ENCODE results near the gene MINDY2.

MINDY2 gene

GRCh38 chr15:58898150-58898680 is 127.1 kb downstream of the MINDY2 start:
- TF ChIP-seq, protein P1, sequence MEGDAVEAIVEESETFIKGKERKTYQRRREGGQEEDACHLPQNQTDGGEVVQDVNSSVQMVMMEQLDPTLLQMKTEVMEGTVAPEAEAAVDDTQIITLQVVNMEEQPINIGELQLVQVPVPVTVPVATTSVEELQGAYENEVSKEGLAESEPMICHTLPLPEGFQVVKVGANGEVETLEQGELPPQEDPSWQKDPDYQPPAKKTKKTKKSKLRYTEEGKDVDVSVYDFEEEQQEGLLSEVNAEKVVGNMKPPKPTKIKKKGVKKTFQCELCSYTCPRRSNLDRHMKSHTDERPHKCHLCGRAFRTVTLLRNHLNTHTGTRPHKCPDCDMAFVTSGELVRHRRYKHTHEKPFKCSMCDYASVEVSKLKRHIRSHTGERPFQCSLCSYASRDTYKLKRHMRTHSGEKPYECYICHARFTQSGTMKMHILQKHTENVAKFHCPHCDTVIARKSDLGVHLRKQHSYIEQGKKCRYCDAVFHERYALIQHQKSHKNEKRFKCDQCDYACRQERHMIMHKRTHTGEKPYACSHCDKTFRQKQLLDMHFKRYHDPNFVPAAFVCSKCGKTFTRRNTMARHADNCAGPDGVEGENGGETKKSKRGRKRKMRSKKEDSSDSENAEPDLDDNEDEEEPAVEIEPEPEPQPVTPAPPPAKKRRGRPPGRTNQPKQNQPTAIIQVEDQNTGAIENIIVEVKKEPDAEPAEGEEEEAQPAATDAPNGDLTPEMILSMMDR (IDR thresholded peaks at IDR 0.05) = no peak

DNA sequence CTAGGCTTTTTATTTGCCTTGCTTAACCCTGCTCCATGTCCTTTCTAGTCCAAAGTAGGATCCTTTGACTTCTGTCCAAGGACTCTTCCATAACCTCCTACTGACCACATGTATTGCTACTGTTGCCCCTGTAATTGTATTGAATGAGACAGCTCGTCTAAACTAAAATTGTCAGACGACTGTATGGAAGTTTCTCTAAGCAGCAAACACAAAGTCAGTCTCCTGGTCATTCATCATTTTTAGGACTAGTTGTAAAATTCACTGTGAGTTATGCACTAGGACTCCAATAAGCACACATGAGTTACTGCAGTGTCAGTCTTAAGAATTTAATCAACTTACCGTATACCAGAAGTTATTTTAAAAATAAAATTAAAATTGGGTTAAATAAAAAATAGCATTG is 129.5 kb downstream of the MINDY2 start:
- TF ChIP-seq, protein P1 (IDR thresholded peaks at IDR 0.05) = no peak

DNA sequence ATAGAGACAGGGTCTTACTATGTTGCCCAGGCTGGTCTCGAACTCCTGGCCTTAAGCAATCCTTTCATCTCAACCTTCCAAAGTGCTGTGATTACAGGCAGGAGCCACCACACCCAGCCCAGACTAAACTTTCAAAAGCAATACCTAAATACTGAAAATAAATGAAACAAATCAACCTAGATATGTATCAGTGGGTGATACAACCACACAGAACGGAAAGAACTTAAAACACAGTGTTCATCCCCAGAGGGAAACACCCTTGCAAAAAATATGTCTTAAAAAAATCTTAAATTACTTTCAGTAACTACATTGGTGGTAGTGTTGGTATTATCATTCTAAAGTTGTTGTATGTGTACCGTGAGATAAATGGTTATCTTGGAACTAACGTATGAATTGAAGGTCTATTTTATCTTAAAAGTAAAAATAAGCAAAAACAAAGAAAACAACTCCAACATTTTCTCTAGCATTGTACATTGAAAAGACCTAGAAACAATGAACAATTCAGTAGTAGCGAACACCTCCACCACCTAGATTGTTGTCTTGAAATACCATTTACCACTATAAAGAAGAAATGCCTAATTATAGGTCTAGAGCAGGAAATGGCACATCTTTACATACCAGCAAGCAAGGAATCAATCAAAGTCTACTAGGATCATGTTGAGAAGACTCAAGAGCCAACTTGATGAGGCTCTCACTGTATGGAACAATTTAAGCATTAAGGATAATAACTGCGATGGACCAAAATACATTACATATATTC is 137.6 kb downstream of the MINDY2 start:
- TF ChIP-seq, protein P1 (IDR thresholded peaks at IDR 0.05) = no peak

DNA sequence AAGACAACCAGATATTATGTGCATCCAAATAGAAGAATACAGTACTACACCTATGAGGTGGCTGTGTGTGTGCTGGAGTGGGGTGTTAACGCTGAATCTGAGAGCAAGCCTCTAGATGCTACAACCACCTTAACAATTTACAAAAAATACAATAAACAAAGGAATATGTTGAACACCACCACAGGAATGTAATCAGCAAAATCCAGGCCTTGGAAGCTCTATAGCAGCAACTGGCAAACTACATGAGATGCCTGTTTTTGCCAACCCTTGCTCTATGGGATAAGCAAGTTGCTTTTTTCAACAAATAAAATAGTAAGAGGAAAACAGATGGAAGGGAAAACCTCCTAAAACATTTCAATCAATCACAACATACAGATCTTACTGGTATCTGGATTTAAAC is 138.5 kb downstream of the MINDY2 start:
- TF ChIP-seq, protein P1 (IDR thresholded peaks at IDR 0.05) = no peak

- TF ChIP-seq, protein P1 (IDR thresholded peaks at IDR 0.05) = no peak
Observed at GRCh38 chr15:58910456-58910855, 139.4 kb downstream of the MINDY2 start.
